Measurements from ENCODE around the gene DST.

DST gene

GRCh38 chr6:56511591-56511990, 131.1 kb downstream of the DST start:
- Histone ChIP-seq H3K4me2 (ENCODE audit: low read length) (no peak overlapping the region), H4K91ac (ENCODE audit: low read depth, low read length) (no peak overlapping the region), H2AFZ (ENCODE audit: insufficient read depth, low read length, poor library complexity) (no peak overlapping the region), H4K8ac (ENCODE audit: low read depth, low read length) (no peak overlapping the region), H3K23ac (ENCODE audit: low read length) (no peak overlapping the region), H3K79me2 (ENCODE audit: control insufficient read depth, insufficient read depth, low read length, poor library complexity) (no peaks in the 10 kb centered on the region), H3K79me1 (ENCODE audit: low read length) (no peaks in the 10 kb centered on the region), H3K14ac (ENCODE audit: low read length) (no peak overlapping the region), H2BK12ac (ENCODE audit: low read length) (no peak overlapping the region), H3K27ac (ENCODE audit: low read depth, low read length) (no peak overlapping the region), H3K4ac (ENCODE audit: low read depth, low read length) (no peak overlapping the region), H4K12ac (ENCODE audit: low read depth, low read length) (no peak overlapping the region), H3K9ac (ENCODE audit: low read length) (no peak overlapping the region), H3K4me1 (ENCODE audit: control insufficient read depth in 1 of 2, insufficient read depth in 2 of 2, low read length in 2 of 2) (no peaks in the 10 kb centered on the region), H2AK5ac (ENCODE audit: low read length) (no peak overlapping the region), H3K18ac (ENCODE audit: low read length) (no peak overlapping the region), H3K9me3 (ENCODE audit: insufficient read depth, low read depth, low read length) (no peaks in the 10 kb centered on the region), H3K4me3 (ENCODE audit: low read depth, low read length) (no peak overlapping the region), H3K27me3 (ENCODE audit: insufficient read depth, low read length) (no peaks in the 10 kb centered on the region), H3K36me3 (ENCODE audit: control insufficient read depth in 1 of 2, insufficient read depth in 2 of 2, low read length in 2 of 2) (peaks cover 12 to 16% of the 10 kb centered on the region in 2 experiments), H2BK120ac (ENCODE audit: insufficient read depth, low read length, poor library complexity) (no peak overlapping the region), H2BK5ac (ENCODE audit: low read depth, low read length, poor library complexity) (no peak overlapping the region)
- no CpG with 5 or more reads among the region's 2 CpGs for WGBS (ENCODE audit: extremely low coverage, insufficient coverage, insufficient read length)
- no peak for DNase-seq

- no peak overlapping the region for H3K14ac ChIP-seq (ENCODE audit: low read length)
- H2AFZ ChIP-seq (ENCODE audit: insufficient read depth, low read length, poor library complexity): no peak overlapping the region
- no peaks in the 10 kb centered on the region for H3K27me3 ChIP-seq (ENCODE audit: insufficient read depth, low read length)
- no peaks in the 10 kb centered on the region for H3K79me2 ChIP-seq (ENCODE audit: control insufficient read depth, insufficient read depth, low read length, poor library complexity)
- H3K4me2 ChIP-seq (ENCODE audit: low read length): no peak overlapping the region
- H3K18ac ChIP-seq (ENCODE audit: low read length): no peak overlapping the region
- H3K9me3 ChIP-seq (ENCODE audit: insufficient read depth, low read depth, low read length): no peaks in the 10 kb centered on the region
- H3K79me1 ChIP-seq (ENCODE audit: low read length): no peaks in the 10 kb centered on the region
- peaks cover 12 to 19% of the 10 kb centered on the region in 2 experiments for H3K36me3 ChIP-seq (ENCODE audit: control insufficient read depth in 1 of 2, insufficient read depth in 2 of 2, low read length in 2 of 2)
- no CpG with 5 or more reads among the region's 3 CpGs for WGBS (ENCODE audit: extremely low coverage, insufficient coverage, insufficient read length)
- no peak overlapping the region for H2AK5ac ChIP-seq (ENCODE audit: low read length)
- H2BK5ac ChIP-seq (ENCODE audit: low read depth, low read length, poor library complexity): no peak overlapping the region
- H4K91ac ChIP-seq (ENCODE audit: low read depth, low read length): no peak overlapping the region
- H2BK120ac ChIP-seq (ENCODE audit: insufficient read depth, low read length, poor library complexity): no peak overlapping the region
- no peak for DNase-seq
- H3K4me3 ChIP-seq (ENCODE audit: low read depth, low read length): no peak overlapping the region
- no peak overlapping the region for H3K4ac ChIP-seq (ENCODE audit: low read depth, low read length)
- H4K12ac ChIP-seq (ENCODE audit: low read depth, low read length): no peak overlapping the region
- H3K4me1 ChIP-seq (ENCODE audit: control insufficient read depth in 1 of 2, insufficient read depth in 2 of 2, low read length in 2 of 2): no peaks in the 10 kb centered on the region
- no peak overlapping the region for H2BK12ac ChIP-seq (ENCODE audit: low read length)
- H3K23ac ChIP-seq (ENCODE audit: low read length): no peak overlapping the region
- H4K8ac ChIP-seq (ENCODE audit: low read depth, low read length): no peak overlapping the region
- no peak overlapping the region for H3K27ac ChIP-seq (ENCODE audit: low read depth, low read length)
- no peak overlapping the region for H3K9ac ChIP-seq (ENCODE audit: low read length)
These were observed 131.6 kb downstream of the DST start for GRCh38 chr6:56510984-56511531.

- H3K36me3 ChIP-seq (ENCODE audit: control insufficient read depth in 1 of 2, insufficient read depth in 2 of 2, low read length in 2 of 2): peaks cover 11 to 15% of the 10 kb centered on the region in 2 experiments
- H2BK12ac ChIP-seq (ENCODE audit: low read length): no peak overlapping the region
- no peaks in the 10 kb centered on the region for H3K79me2 ChIP-seq (ENCODE audit: control insufficient read depth, insufficient read depth, low read length, poor library complexity)
- H3K27me3 ChIP-seq (ENCODE audit: insufficient read depth, low read length): no peaks in the 10 kb centered on the region
- WGBS (ENCODE audit: extremely low coverage, insufficient coverage, insufficient read length): no CpG with 5 or more reads among the region's 3 CpGs
- H2AFZ ChIP-seq (ENCODE audit: insufficient read depth, low read length, poor library complexity): no peak overlapping the region
- H4K91ac ChIP-seq (ENCODE audit: low read depth, low read length): no peak overlapping the region
- no peak overlapping the region for H3K23ac ChIP-seq (ENCODE audit: low read length)
- H2AK5ac ChIP-seq (ENCODE audit: low read length): no peak overlapping the region
- no peak overlapping the region for H2BK120ac ChIP-seq (ENCODE audit: insufficient read depth, low read length, poor library complexity)
- H3K18ac ChIP-seq (ENCODE audit: low read length): no peak overlapping the region
- no peak overlapping the region for H4K12ac ChIP-seq (ENCODE audit: low read depth, low read length)
- H3K14ac ChIP-seq (ENCODE audit: low read length): no peak overlapping the region
- H3K27ac ChIP-seq (ENCODE audit: low read depth, low read length): no peak overlapping the region
- H2BK5ac ChIP-seq (ENCODE audit: low read depth, low read length, poor library complexity): no peak overlapping the region
- H3K4ac ChIP-seq (ENCODE audit: low read depth, low read length): no peak overlapping the region
- H3K4me1 ChIP-seq (ENCODE audit: control insufficient read depth in 1 of 2, insufficient read depth in 2 of 2, low read length in 2 of 2): no peaks in the 10 kb centered on the region
- H4K8ac ChIP-seq (ENCODE audit: low read depth, low read length): no peak overlapping the region
- H3K79me1 ChIP-seq (ENCODE audit: low read length): no peaks in the 10 kb centered on the region
- H3K4me3 ChIP-seq (ENCODE audit: low read depth, low read length): no peak overlapping the region
- H3K4me2 ChIP-seq (ENCODE audit: low read length): no peak overlapping the region
- H3K9ac ChIP-seq (ENCODE audit: low read length): no peak overlapping the region
- H3K9me3 ChIP-seq (ENCODE audit: insufficient read depth, low read depth, low read length): no peaks in the 10 kb centered on the region
- no peak for DNase-seq
These were observed 133.7 kb downstream of the DST start for GRCh38 chr6:56509031-56509430.

GRCh38 chr6:56507517-56507916, 135.2 kb downstream of the DST start:
- Histone ChIP-seq H3K4ac (ENCODE audit: low read depth, low read length) (no peak overlapping the region), H3K9ac (ENCODE audit: low read length) (no peak overlapping the region), H4K8ac (ENCODE audit: low read depth, low read length) (no peak overlapping the region), H3K9me3 (ENCODE audit: insufficient read depth, low read depth, low read length) (no peaks in the 10 kb centered on the region), H3K79me2 (ENCODE audit: control insufficient read depth, insufficient read depth, low read length, poor library complexity) (no peaks in the 10 kb centered on the region), H4K12ac (ENCODE audit: low read depth, low read length) (no peak overlapping the region), H3K4me3 (ENCODE audit: low read depth, low read length) (no peak overlapping the region), H3K23ac (ENCODE audit: low read length) (no peak overlapping the region), H4K91ac (ENCODE audit: low read depth, low read length) (no peak overlapping the region), H3K14ac (ENCODE audit: low read length) (no peak overlapping the region), H2BK5ac (ENCODE audit: low read depth, low read length, poor library complexity) (no peak overlapping the region), H2BK120ac (ENCODE audit: insufficient read depth, low read length, poor library complexity) (no peak overlapping the region), H3K18ac (ENCODE audit: low read length) (no peak overlapping the region), H2AFZ (ENCODE audit: insufficient read depth, low read length, poor library complexity) (no peak overlapping the region), H2BK12ac (ENCODE audit: low read length) (no peak overlapping the region), H3K36me3 (ENCODE audit: control insufficient read depth in 1 of 2, insufficient read depth in 2 of 2, low read length in 2 of 2) (peaks cover 11 to 14% of the 10 kb centered on the region in 2 experiments), H3K27ac (ENCODE audit: low read depth, low read length) (no peak overlapping the region), H3K79me1 (ENCODE audit: low read length) (no peaks in the 10 kb centered on the region), H3K4me2 (ENCODE audit: low read length) (no peak overlapping the region), H3K4me1 (ENCODE audit: control insufficient read depth in 1 of 2, insufficient read depth in 2 of 2, low read length in 2 of 2) (no peaks in the 10 kb centered on the region), H2AK5ac (ENCODE audit: low read length) (no peak overlapping the region), H3K27me3 (ENCODE audit: insufficient read depth, low read length) (no peaks in the 10 kb centered on the region)
- no peak for DNase-seq
- WGBS (ENCODE audit: extremely low coverage, insufficient coverage, insufficient read length): no CpG with 5 or more reads among the region's 4 CpGs
